ENCODE results near the gene DIAPH3. TPM values are rescaled to one million over a fixed set of nuclear protein-coding genes. Genes with fewer than 3 reads are reported as not detected.
A peak's percentile ranks its signal among the peaks of the same experiment; 100 is the strongest.

DIAPH3 gene
- total RNA-seq, 1 donor from 2014 or later: 4.5 TPM

DNA sequence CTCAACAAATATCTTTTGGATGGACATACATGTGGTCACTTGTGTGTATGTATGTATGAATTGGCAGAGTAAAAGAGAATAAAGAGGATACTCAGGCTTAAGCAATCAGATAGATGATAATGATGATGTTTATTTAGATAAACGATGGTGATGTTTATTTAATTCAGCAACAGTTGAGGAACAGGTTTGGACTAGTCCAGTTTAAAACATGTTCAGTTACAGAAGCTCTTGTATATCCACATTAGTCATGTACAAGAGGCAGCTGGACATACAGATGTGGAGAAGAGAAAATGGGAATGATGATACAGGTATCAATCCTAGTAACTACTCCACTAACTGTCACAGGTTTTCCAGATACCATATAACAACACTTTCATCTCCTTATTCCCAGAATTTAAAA is 232.1 kb downstream of the DIAPH3 start:
- TF ChIP-seq, protein P1, sequence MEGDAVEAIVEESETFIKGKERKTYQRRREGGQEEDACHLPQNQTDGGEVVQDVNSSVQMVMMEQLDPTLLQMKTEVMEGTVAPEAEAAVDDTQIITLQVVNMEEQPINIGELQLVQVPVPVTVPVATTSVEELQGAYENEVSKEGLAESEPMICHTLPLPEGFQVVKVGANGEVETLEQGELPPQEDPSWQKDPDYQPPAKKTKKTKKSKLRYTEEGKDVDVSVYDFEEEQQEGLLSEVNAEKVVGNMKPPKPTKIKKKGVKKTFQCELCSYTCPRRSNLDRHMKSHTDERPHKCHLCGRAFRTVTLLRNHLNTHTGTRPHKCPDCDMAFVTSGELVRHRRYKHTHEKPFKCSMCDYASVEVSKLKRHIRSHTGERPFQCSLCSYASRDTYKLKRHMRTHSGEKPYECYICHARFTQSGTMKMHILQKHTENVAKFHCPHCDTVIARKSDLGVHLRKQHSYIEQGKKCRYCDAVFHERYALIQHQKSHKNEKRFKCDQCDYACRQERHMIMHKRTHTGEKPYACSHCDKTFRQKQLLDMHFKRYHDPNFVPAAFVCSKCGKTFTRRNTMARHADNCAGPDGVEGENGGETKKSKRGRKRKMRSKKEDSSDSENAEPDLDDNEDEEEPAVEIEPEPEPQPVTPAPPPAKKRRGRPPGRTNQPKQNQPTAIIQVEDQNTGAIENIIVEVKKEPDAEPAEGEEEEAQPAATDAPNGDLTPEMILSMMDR (IDR thresholded peaks at IDR 0.05; ENCODE audit: unreplicated experiment): no peak
- no peak overlapping the region for H3K4me3 Mint-ChIP-seq (ENCODE audit: unreplicated experiment)
- H3K27ac Mint-ChIP-seq (ENCODE audit: unreplicated experiment): no peak overlapping the region
- H3K27me3 Mint-ChIP-seq (ENCODE audit: unreplicated experiment): no peaks in the 10 kb centered on the region
- H3K9me3 Mint-ChIP-seq (ENCODE audit: unreplicated experiment): no peaks in the 10 kb centered on the region
- no peak for DNase-seq (ENCODE audit: low spot score)
- no peaks in the 10 kb centered on the region for H3K4me1 Mint-ChIP-seq (ENCODE audit: unreplicated experiment)
- no peaks in the 10 kb centered on the region for H3K36me3 Mint-ChIP-seq (ENCODE audit: low read depth, unreplicated experiment)

DNA sequence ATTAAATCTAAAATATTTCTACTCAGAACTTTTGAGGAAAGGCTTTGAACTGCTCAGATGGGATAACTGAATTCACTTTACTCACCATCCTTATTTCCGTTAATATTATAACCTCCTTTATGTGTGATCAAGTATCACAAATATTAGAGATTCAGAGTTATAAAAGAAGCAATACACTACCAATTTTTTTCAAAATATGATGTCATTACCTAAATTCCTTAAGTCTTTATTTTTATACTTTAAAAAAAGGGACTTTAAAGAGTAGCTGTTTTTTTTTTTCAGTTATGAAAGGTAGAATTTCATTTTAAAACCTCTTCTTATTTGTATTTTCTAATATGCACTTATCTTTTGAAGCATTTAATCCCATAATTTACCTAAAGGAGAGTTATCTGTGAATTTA is 239.5 kb downstream of the DIAPH3 start:
- H3K4me3 Mint-ChIP-seq (ENCODE audit: unreplicated experiment): no peak overlapping the region
- no peaks in the 10 kb centered on the region for H3K9me3 Mint-ChIP-seq (ENCODE audit: unreplicated experiment)
- TF ChIP-seq, protein P1 (IDR thresholded peaks at IDR 0.05; ENCODE audit: unreplicated experiment): no peak
- DNase-seq (ENCODE audit: low spot score): no peak
- no peaks in the 10 kb centered on the region for H3K27me3 Mint-ChIP-seq (ENCODE audit: unreplicated experiment)
- H3K27ac Mint-ChIP-seq (ENCODE audit: unreplicated experiment): no peak overlapping the region
- no peaks in the 10 kb centered on the region for H3K36me3 Mint-ChIP-seq (ENCODE audit: low read depth, unreplicated experiment)
- no peaks in the 10 kb centered on the region for H3K4me1 Mint-ChIP-seq (ENCODE audit: unreplicated experiment)

DNA sequence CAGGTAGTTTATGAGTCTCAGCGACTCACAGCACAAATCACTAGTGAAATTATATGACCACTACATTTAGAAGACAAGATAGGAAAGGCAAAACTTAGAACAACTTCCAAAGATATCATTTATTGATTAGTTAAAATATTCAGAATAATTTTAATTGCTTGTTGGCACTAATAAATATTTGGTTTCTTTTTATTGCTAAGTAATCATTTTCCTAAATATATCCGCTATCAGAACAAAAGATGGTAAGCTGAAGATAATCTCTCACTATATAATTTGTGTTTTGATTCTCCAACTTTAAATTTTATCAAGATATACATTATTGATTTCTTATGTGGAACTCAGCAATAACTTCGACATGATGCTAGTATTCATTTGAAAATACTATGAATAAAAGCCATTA is 248.5 kb downstream of the DIAPH3 start:
- H3K9me3 Mint-ChIP-seq (ENCODE audit: unreplicated experiment): no peaks in the 10 kb centered on the region
- no peaks in the 10 kb centered on the region for H3K4me1 Mint-ChIP-seq (ENCODE audit: unreplicated experiment)
- H3K36me3 Mint-ChIP-seq (ENCODE audit: low read depth, unreplicated experiment): no peaks in the 10 kb centered on the region
- H3K27me3 Mint-ChIP-seq (ENCODE audit: unreplicated experiment): no peaks in the 10 kb centered on the region
- DNase-seq (ENCODE audit: low spot score): no peak
- TF ChIP-seq, protein P1 (IDR thresholded peaks at IDR 0.05; ENCODE audit: unreplicated experiment): no peak
- no peak overlapping the region for H3K27ac Mint-ChIP-seq (ENCODE audit: unreplicated experiment)
- no peak overlapping the region for H3K4me3 Mint-ChIP-seq (ENCODE audit: unreplicated experiment)

DNA sequence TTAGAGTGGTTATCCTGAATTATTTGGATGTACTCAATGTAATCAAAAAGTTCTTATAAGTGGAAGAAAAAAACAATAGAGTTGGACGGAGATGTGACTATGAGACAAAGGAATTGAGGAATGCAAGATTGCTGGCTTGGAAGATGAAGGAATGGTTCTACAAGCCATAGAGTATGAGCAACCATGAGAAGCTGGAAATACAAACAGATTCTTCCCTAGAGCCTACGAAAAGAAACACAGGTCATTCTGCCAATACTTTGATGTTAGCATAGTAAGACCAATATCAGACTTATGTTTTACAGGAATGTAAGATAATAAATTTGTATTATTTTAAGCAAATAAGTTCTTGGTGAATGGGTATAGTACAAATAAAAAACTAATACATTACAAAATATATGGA is 249.2 kb downstream of the DIAPH3 start:
- H3K4me3 Mint-ChIP-seq (ENCODE audit: unreplicated experiment): no peak overlapping the region
- DNase-seq (ENCODE audit: low spot score): no peak
- H3K27me3 Mint-ChIP-seq (ENCODE audit: unreplicated experiment): no peaks in the 10 kb centered on the region
- H3K27ac Mint-ChIP-seq (ENCODE audit: unreplicated experiment): no peak overlapping the region
- H3K9me3 Mint-ChIP-seq (ENCODE audit: unreplicated experiment): no peaks in the 10 kb centered on the region
- H3K36me3 Mint-ChIP-seq (ENCODE audit: low read depth, unreplicated experiment): no peaks in the 10 kb centered on the region
- TF ChIP-seq, protein P1 (IDR thresholded peaks at IDR 0.05; ENCODE audit: unreplicated experiment): no peak
- no peaks in the 10 kb centered on the region for H3K4me1 Mint-ChIP-seq (ENCODE audit: unreplicated experiment)

DNA sequence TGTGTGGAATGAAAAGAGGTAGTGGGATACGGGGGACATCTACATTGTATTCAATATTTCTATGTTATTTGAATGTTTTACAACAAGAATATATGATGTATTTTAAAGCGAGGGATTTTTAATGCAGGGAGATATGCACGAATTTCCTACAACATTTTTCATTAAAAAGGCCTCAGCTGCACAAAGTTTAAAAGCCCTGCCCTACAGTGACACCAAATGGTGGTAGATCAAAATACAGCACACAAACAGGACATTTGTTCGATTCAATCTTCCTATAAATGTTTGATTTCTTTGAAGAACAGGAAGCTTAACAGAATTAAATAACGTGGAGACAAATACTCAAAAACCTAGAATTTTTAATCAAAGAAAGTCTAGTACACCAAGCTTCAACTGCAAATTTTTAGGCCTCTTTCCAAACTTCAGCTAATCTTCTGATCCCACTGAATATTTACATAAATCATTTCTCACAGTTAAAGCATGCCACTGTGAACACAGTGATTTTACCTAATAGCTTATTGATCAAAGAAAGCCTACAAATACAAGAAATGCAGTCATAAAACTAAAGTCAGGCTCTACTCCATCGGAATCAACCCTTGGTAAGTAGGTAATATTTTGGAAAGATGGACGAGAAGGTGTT is 257.2 kb downstream of the DIAPH3 start:
- Mint-ChIP-seq H3K9me3 (ENCODE audit: unreplicated experiment) (no peaks in the 10 kb centered on the region), H3K27ac (ENCODE audit: unreplicated experiment) (no peak overlapping the region), H3K27me3 (ENCODE audit: unreplicated experiment) (peaks cover 2% of the 10 kb centered on the region), H3K36me3 (ENCODE audit: low read depth, unreplicated experiment) (no peaks in the 10 kb centered on the region), H3K4me3 (ENCODE audit: unreplicated experiment) (no peak overlapping the region), H3K4me1 (ENCODE audit: unreplicated experiment) (no peaks in the 10 kb centered on the region)
- no peak for DNase-seq (ENCODE audit: low spot score)
- TF ChIP-seq, protein P1 (IDR thresholded peaks at IDR 0.05; ENCODE audit: unreplicated experiment): peak; percentile 23

Measured in endothelial cell (in vitro differentiated cells).